NCI-H1694 treated with DMSO at 0.1 percent for 48 hours (cell line): Measurements from ENCODE around the gene STK26.
"Not testable (repeated sequence)": the region's sequence is repeated elsewhere in the genome, so short reads cannot be mapped to it uniquely, and the experiment has no call there.

Experiments
- DNase-seq: peaks from one replicate; lab custom pipeline; 2025; lab: John Stamatoyannopoulos, UW

The STK26 gene

GRCh38 chrX:132037479-132037993, 14.4 kb downstream of the STK26 start:
- no peak for DNase-seq

- no peak for DNase-seq
Measured at GRCh38 chrX:132040066-132040465, 17.0 kb downstream of the STK26 start.

- DNase-seq = no peak
Measured at GRCh38 chrX:132041015-132041414, 17.9 kb downstream of the STK26 start.

GRCh38 chrX:132043977-132044376, 20.9 kb downstream of the STK26 start:
- no peak for DNase-seq

GRCh38 chrX:132044953-132045352, 21.9 kb downstream of the STK26 start:
- DNase-seq = no peak

GRCh38 chrX:132045456-132045855, 22.4 kb downstream of the STK26 start:
- DNase-seq = no peak

- no peak for DNase-seq
Measured at GRCh38 chrX:132046533-132046932, 23.4 kb downstream of the STK26 start.

- not testable (repeated sequence) for DNase-seq
Measured at GRCh38 chrX:132051778-132052177, 28.7 kb downstream of the STK26 start.

GRCh38 chrX:132058050-132058449, 34.9 kb downstream of the STK26 start:
- DNase-seq = no peak

- no peak for DNase-seq
Measured at GRCh38 chrX:132058975-132059374, 35.9 kb downstream of the STK26 start.

- DNase-seq = no peak
Measured at GRCh38 chrX:132059973-132060540, 37.0 kb downstream of the STK26 start.

- no peak for DNase-seq
Measured at GRCh38 chrX:132063334-132063733, 40.2 kb downstream of the STK26 start.

GRCh38 chrX:132063862-132064261, 40.8 kb downstream of the STK26 start:
- no peak for DNase-seq

- no peak for DNase-seq
Measured at GRCh38 chrX:132068405-132068804, 45.3 kb downstream of the STK26 start.

- peak; percentile 50 for DNase-seq
Measured at GRCh38 chrX:132071254-132071653, 48.2 kb downstream of the STK26 start.

GRCh38 chrX:132077414-132077813, 54.3 kb downstream of the STK26 start:
- DNase-seq = no peak

- DNase-seq = no peak
Measured at GRCh38 chrX:132077912-132078311, 54.8 kb downstream of the STK26 start.

- DNase-seq = no peak
Measured at GRCh38 chrX:132085786-132086185, 62.7 kb downstream of the STK26 start.

- no peak for DNase-seq
Measured at GRCh38 chrX:132086672-132087071, 63.6 kb downstream of the STK26 start.

- no peak for DNase-seq
Measured at GRCh38 chrX:132088864-132089263, 65.8 kb downstream of the STK26 start.

GRCh38 chrX:132090403-132091159, 67.5 kb downstream of the STK26 start:
- DNase-seq = no peak

- DNase-seq = peak; percentile 47
Measured at GRCh38 chrX:132092439-132093065, 69.5 kb downstream of the STK26 start.

GRCh38 chrX:132093239-132093860, 70.2 kb downstream of the STK26 start:
- no peak for DNase-seq
